IPS-18a (cell line): ENCODE results near the gene OLIG1.
A peak's percentile ranks its signal among the peaks of the same experiment; 100 is the strongest.

ENCODE experiments used
- H3K27ac ChIP-seq: one replicate; pipeline ENCODE4 v1.5.1; 2013; ENCODE audit warnings: low read length
- H3K27me3 ChIP-seq: one replicate; pipeline ENCODE4 v1.6.1; 2013; ENCODE audit warnings: mild to moderate bottlenecking, low read length; ENCODE audit not compliant: control insufficient read depth, insufficient read depth
- H3K36me3 ChIP-seq: one replicate; pipeline ENCODE4 v1.6.1; 2013; ENCODE audit warnings: low read depth, low read length; ENCODE audit not compliant: control insufficient read depth
- H3K4me1 ChIP-seq: one replicate; pipeline ENCODE4 v1.6.1; 2013; ENCODE audit warnings: low read depth, low read length; ENCODE audit not compliant: control insufficient read depth
- H3K4me3 ChIP-seq: one replicate; pipeline ENCODE4 v1.5.1; 2013; ENCODE audit warnings: low read length
- H3K9ac ChIP-seq: one replicate; pipeline ENCODE4 v1.6.1; 2013; ENCODE audit warnings: mild to moderate bottlenecking, low read length, moderate library complexity
- H3K9me3 ChIP-seq: one replicate; pipeline ENCODE4 v1.6.1; 2013; ENCODE audit warnings: low read depth, low read length; ENCODE audit not compliant: control insufficient read depth

Gene OLIG1

DNA sequence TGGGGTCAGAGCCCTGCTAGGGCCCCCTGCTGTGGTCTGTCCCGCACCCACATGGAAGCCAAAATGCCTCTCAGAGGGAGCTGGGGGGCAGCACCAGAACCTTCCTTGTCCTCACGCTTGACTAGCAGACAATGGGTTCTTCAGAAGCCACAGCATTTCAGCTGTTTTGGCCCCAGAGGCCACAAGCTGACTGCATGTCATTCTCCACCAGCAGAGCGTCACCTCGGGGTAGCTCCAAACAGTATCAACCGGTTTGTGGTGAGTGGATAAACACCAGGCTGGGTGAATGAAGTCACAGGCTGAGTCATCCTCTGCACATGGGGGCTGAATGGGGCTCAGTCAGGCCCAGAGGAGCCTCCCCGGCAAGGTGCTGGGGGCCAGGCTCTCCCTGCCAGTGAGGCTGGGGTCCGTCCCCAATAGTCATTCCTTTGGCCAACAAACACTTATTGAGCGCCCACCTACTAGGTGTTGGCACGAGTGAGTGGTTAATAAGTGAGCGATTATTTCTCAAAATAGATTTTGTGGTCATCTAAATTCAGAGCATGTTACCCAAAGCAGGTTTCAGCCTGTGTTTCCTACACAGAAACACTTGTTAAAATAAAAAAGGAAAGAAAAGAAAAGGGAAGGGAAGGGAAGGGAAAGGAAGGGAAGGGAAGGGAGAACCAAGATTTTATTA, 9.1 kb downstream of the OLIG1 start:
- H3K27ac ChIP-seq: no peak overlapping the region
- peaks cover 41% of the 10 kb centered on the region for H3K27me3 ChIP-seq
- H3K36me3 ChIP-seq: no peaks in the 10 kb centered on the region
- H3K4me1 ChIP-seq: peaks cover 23% of the 10 kb centered on the region
- no peaks in the 10 kb centered on the region for H3K9me3 ChIP-seq
- no peak overlapping the region for H3K4me3 ChIP-seq
- no peak overlapping the region for H3K9ac ChIP-seq

DNA sequence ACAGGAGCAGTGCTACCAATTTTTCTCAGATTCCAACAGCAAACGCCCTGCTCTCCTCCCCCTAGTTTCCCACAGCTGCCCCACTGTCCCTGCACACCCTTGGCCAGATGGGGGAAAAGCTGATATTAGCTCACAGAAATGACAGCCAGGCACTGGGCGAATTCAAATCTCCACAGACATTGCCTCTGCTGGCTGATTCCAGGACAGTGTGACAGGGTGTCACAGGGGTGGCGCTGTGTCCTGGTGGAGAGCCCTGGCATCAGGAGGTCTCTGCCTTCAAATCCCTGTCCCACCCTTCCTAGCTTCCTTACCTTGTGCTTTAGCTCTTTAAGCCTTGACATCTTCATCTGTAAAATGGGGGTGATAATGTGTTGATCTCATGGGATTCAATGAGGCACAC, 10.4 kb downstream of the OLIG1 start:
- Histone ChIP-seq H3K36me3 (no peaks in the 10 kb centered on the region), H3K27ac (no peak overlapping the region), H3K27me3 (peaks cover 27% of the 10 kb centered on the region), H3K4me1 (peaks cover 13% of the 10 kb centered on the region), H3K9ac (no peak overlapping the region), H3K9me3 (no peaks in the 10 kb centered on the region), H3K4me3 (no peak overlapping the region)

DNA sequence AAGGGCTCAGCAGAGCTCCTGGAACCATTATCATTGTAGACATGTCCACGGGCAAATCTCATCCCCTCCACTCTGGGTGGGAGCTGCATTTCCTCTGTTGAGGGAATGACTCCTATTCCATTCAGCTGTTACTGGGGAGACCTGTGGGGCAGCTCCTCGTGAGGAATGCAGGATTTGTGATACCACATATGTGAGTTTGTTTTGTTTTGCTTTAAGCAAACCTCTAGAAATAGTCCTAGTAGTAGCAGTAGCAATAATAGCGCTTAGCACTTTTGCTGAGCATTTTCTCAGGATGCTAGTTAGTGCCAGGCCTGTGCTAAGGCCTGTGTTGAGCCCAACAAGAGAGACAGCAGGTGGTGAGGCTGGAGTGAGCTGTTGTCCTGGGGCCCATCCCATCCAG, 10.8 kb downstream of the OLIG1 start:
- peaks cover 9% of the 10 kb centered on the region for H3K4me1 ChIP-seq
- peaks cover 23% of the 10 kb centered on the region for H3K27me3 ChIP-seq
- no peaks in the 10 kb centered on the region for H3K9me3 ChIP-seq
- H3K36me3 ChIP-seq: no peaks in the 10 kb centered on the region
- H3K9ac ChIP-seq: no peak overlapping the region
- no peak overlapping the region for H3K27ac ChIP-seq
- no peak overlapping the region for H3K4me3 ChIP-seq

DNA sequence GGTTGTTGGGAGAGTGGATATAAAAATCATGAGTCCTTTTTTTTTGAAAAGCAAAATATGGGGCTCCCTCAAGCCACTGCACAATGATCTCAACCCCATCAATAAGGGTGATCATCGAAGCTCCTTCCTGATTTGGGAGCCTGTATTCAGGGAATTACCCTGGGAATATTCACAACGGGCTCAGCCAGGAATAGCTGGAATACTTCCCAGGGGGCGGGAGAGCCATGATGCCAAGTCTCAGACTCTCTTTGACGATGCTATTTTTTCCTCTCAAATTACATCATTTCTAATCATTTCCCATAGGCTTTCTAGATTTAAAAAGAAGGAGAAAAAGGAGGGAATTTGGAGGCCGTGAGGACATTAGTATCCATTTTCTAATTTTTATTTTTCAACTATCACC, 18.4 kb downstream of the OLIG1 start:
- Histone ChIP-seq H3K4me3 (no peak overlapping the region), H3K4me1 (no peaks in the 10 kb centered on the region), H3K27me3 (no peaks in the 10 kb centered on the region), H3K27ac (no peak overlapping the region), H3K9me3 (no peaks in the 10 kb centered on the region), H3K36me3 (no peaks in the 10 kb centered on the region), H3K9ac (no peak overlapping the region)

DNA sequence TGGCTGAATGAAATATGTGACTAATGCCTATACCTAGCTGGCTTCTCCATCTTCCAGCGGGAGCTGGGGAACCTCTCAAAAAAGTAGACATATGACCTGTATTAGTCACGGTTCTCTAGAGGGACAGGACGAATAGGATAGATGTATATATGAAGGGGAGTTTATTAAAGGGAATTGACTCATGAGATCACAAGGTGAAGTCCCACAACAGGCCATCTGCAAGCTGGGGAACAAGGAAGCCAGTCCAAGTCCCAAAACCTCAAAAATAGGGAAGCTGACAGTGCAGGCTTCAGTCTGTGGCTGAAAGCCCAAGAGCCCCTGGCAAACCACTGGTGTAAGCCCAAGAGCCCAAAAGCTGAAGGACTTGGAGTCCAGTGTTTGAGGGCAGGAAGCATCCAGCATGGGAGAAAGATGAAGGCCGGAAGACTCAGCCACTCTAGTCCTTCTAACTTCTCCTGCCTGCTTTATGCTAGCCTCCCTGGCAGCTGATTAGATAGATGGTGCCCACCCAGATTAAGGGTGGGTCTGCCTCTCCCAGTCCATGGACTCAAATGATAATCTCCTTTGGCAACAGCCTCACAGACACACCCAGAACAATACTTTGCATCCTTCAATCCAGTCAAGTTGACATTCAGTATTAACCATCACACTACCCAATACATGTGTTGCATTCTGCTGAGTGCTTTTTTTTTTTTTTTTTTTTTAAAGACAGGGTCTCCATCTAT, 19.6 kb downstream of the OLIG1 start:
- no peaks in the 10 kb centered on the region for H3K27me3 ChIP-seq
- H3K27ac ChIP-seq: no peak overlapping the region
- no peak overlapping the region for H3K4me3 ChIP-seq

DNA sequence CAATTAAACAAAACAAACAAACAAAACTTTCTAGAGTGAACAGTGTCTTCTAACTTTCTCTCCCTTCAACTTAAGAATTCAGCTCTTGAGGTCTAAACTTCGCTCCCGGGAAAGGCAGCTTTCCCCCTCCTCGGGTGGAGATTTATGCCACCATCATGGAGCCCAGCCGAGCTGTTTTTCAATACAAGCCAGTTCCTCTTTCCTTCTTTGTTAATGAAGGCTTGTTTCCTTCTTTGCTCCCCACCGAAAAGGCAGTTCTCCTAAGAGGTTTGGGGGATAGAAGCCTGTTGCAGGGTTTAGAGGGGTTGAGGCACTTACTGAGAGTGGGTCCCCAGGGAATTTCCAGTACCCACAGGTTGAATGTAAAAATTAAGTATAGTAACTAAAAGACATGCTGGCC, 26.5 kb downstream of the OLIG1 start:
- H3K9ac ChIP-seq: no peak overlapping the region
- H3K4me3 ChIP-seq: no peak overlapping the region
- H3K27ac ChIP-seq: no peak overlapping the region
- H3K4me1 ChIP-seq: peaks cover 18% of the 10 kb centered on the region
- H3K9me3 ChIP-seq: no peaks in the 10 kb centered on the region
- no peaks in the 10 kb centered on the region for H3K27me3 ChIP-seq
- no peaks in the 10 kb centered on the region for H3K36me3 ChIP-seq

More for the DNA sequence above, 19.6 kb downstream of the OLIG1 start:
- no peaks in the 10 kb centered on the region for H3K9me3 ChIP-seq
- H3K36me3 ChIP-seq: no peaks in the 10 kb centered on the region
- no peaks in the 10 kb centered on the region for H3K4me1 ChIP-seq
- no peak overlapping the region for H3K9ac ChIP-seq

DNA sequence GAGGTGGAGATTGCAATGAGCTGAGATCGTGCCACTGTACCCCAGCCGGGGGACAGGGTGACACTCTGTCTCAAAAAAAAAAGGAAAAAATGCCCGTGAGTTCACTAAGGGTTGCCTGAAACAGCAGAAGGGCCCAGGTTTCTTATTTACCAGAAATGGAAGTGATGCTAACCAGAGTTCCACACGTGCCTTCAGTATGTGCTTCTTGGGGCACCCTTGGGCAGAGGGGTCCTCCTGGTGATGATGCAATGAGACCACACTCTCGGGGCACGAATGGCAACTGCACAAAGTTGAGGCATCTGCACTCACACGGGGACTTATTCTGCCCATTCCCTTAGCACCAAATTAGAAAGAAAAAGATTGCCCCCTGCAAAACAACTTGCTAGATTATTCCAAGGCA, 29.2 kb downstream of the OLIG1 start:
- Histone ChIP-seq H3K4me3 (no peak overlapping the region), H3K27ac (no peak overlapping the region), H3K9ac (no peak overlapping the region), H3K27me3 (peaks cover 5% of the 10 kb centered on the region), H3K4me1 (peaks cover 18% of the 10 kb centered on the region), H3K36me3 (no peaks in the 10 kb centered on the region), H3K9me3 (peaks cover under 1% of the 10 kb centered on the region)

DNA sequence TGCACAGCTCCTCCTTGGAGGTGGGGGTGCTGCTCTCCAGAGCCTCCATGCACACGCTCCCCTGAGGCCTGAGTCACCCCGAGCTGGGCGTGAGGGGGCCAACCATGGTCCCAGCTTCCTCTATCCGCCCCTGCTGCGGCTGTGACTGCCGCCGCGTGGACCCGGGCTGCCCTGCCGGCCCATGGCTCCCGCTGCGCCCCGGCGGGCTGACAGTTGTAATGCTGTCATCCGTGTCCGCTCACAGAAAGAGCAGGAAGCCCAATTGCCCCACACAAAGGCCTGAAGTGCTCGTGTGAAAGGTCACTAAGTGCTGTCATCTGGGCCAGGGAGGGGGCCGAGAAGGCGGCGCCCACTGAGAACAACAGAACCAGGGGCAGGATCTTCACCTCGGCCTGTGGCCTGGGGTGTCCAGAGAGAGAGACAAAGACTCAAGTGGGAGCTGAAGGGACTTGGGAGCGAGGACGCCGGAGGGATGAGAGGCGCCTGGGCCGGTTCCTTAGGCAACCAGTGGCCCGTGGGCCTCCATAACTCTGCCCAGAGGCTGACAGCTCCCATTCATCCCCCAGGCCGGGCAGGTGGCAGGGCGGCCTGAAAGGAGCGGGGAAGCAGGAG, 31.5 kb downstream of the OLIG1 start:
- Histone ChIP-seq H3K27ac (no peak overlapping the region), H3K4me3 (no peak overlapping the region), H3K9ac (no peak overlapping the region), H3K9me3 (peaks cover 6% of the 10 kb centered on the region), H3K4me1 (peaks cover 20% of the 10 kb centered on the region), H3K36me3 (no peaks in the 10 kb centered on the region), H3K27me3 (peaks cover 7% of the 10 kb centered on the region)

DNA sequence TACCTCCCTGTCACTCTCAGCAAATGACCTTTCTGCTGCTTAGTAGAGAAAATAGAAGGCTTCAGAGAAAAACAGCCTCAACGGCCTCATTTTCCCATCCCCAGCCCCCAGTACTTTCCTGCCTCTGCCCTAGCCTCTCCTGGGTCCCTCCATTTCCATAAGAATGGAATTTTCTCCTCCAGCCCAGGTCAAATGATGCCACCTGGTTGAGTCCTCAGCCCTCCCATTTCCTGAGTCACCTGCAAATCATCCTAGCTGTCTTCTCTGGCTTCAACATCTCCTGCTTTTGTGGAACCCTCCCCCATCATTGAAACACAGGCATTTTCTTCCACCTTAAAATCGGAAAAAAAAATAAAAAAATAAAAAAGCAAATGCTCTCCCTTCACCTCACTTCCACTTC, 35.1 kb downstream of the OLIG1 start:
- H3K9me3 ChIP-seq: peaks cover 6% of the 10 kb centered on the region
- H3K9ac ChIP-seq: no peak overlapping the region
- no peak overlapping the region for H3K4me3 ChIP-seq
- H3K36me3 ChIP-seq: no peaks in the 10 kb centered on the region
- H3K4me1 ChIP-seq: peaks cover 24% of the 10 kb centered on the region
- H3K27ac ChIP-seq: no peak overlapping the region
- peaks cover 36% of the 10 kb centered on the region for H3K27me3 ChIP-seq

DNA sequence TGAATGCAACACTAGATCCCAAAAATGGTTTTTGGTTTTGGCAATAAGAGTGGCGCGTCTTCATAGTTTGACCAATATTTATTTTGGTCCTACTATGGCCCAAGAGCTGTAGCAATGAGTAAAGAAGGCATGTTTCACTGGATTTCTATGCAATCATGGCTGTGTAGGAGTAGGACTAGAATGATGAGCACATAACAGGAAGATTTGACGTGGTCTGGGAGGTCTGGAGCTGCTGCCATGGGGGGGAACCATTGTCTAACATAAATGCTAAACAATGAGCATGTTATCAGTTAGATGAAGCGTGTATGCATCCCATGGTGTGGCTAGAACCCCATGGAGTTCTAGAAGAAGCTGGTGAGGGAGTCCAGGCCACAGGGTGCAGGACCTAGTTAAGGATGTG, 38.3 kb downstream of the OLIG1 start:
- Histone ChIP-seq H3K9ac (no peak overlapping the region), H3K36me3 (no peaks in the 10 kb centered on the region), H3K27me3 (peaks cover 66% of the 10 kb centered on the region), H3K4me3 (no peak overlapping the region), H3K4me1 (peaks cover 40% of the 10 kb centered on the region), H3K27ac (no peak overlapping the region), H3K9me3 (peaks cover 6% of the 10 kb centered on the region)

DNA sequence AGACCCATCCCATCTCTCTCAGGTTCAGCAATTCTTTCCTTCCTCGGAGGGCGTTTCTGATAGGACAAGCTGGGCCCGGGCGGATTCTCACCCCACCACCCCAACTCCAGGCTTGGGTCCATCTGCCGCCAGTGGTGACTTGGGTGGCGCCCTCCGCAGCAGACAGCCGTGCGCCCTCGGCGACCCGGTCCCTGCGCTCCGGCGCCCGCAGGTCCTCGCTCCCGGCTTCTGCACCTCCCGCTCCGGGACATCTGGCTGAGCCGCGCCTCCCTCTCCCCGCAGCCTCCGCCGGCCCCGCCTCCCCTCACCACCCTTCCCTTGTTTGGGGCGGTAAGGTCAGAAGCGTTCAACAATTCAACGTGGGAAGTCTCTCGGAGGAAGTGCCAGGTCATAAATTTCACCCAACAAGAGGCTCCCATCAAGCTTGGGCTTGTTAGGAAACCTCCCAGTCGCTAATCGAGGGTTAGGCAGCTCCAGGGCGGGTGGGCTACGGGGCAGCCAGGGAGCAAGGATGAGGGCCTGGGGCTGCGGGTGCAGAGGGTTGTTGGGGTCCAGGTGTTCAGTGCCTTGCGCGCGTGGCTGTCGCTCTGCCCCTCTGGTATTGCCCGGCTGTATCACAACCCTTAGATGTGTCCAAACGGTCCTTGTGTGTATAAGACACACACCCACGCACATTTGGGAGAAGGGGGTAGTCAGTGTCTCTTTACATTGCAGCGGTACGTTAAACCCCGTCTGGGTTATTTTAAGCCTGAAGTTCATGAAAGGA, 39.8 kb downstream of the OLIG1 start:
- peaks cover 38% of the 10 kb centered on the region for H3K4me1 ChIP-seq
- peak overlapping the region; percentile 46 for H3K4me3 ChIP-seq
- no peak overlapping the region for H3K9ac ChIP-seq
- no peak overlapping the region for H3K27ac ChIP-seq
- no peaks in the 10 kb centered on the region for H3K9me3 ChIP-seq
- no peaks in the 10 kb centered on the region for H3K36me3 ChIP-seq
- H3K27me3 ChIP-seq: peaks cover 69% of the 10 kb centered on the region
